SK-N-SH (cell line): Measurements from ENCODE around the gene KMT2E. TPM values are rescaled to one million over a fixed set of nuclear protein-coding genes. Genes with fewer than 3 reads are reported as not detected.

Experiments
- CTCF ChIA-PET: fragments of 300-600, 350-600 bp; formaldehyde crosslinking; extraction: SDS; loops from one replicate; lab custom pipeline; 2021; lab: Yijun Ruan, JAX
- POLR2A ChIA-PET: fragments of 350-600 bp; sonication (Branson Sonifier 250); formaldehyde crosslinking; extraction: SDS; loops from one replicate; lab custom pipeline; 2020; ENCODE audit warnings: antibody characterized with exemption, inconsistent platforms; lab: Yijun Ruan, JAX
- DNase-seq: peaks from one replicate; pipeline ENCODE4 v3.0.0; 2012
- H2AFZ ChIP-seq: fragments of 200-600 bp; sonication (generic); 2 replicates; pipeline ENCODE4 v1.8.1; 2016; ENCODE audit warnings: antibody characterized with exemption, mild to moderate bottlenecking, low read depth
- H3F3A ChIP-seq: fragments of 200-600 bp; sonication (generic); replicated peaks from 2 replicates; pipeline ENCODE3; 2016; ENCODE audit warnings: antibody characterized with exemption, mild to moderate bottlenecking; ENCODE audit not compliant: insufficient read depth
- H3K27ac ChIP-seq, 2 experiments: fragments of 200-500 bp in 1 of 2; fragments of 200-600 bp in 1 of 2; sonication (Bioruptor generic) in 1 of 2; sonication (generic), shearing (Covaris generic) in 1 of 2; 2 replicates each; pipeline versions ENCODE4 v1.5.1 to v1.6.1; 2014 to 2016; ENCODE audit warnings: low read depth in 2 of 2, inconsistent platforms in 1 of 2, low read length in 1 of 2, mild to moderate bottlenecking in 1 of 2, mixed read lengths in 1 of 2
- H3K27me3 ChIP-seq: fragments of 200-600 bp; sonication (generic), shearing (Covaris generic); 2 replicates; pipeline ENCODE4 v1.6.1; 2016; ENCODE audit warnings: mixed run types; ENCODE audit not compliant: insufficient read depth
- H3K36me3 ChIP-seq, 2 experiments: fragments of 200-500 bp in 1 of 2; fragments of 200-600 bp in 1 of 2; sonication (Bioruptor generic) in 1 of 2; sonication (generic) in 1 of 2; replicated peaks in 1 of 2; 2 replicates each; pipeline versions ENCODE3 to v1.5.1; 2014 to 2016; ENCODE audit warnings: low read length in 1 of 2, mild to moderate bottlenecking in 1 of 2; ENCODE audit not compliant: insufficient read depth in 2 of 2, control insufficient read depth in 1 of 2
- H3K4me1 ChIP-seq, 2 experiments: fragments of 200-500 bp in 1 of 2; fragments of 200-600 bp in 1 of 2; sonication (Bioruptor generic) in 1 of 2; sonication (generic), shearing (Covaris generic) in 1 of 2; 2 replicates each; pipeline versions ENCODE4 v1.5.1 to v1.6.1; 2014 to 2016; ENCODE audit warnings: low read depth in 1 of 2, low read length in 1 of 2, mixed run types in 1 of 2; ENCODE audit not compliant: insufficient read depth in 2 of 2, control insufficient read depth in 1 of 2
- H3K4me2 ChIP-seq: fragments of 200-600 bp; sonication (generic), shearing (Covaris generic); 2 replicates; pipeline ENCODE4 v1.6.1; 2017; ENCODE audit warnings: mixed run types
- H3K4me3 ChIP-seq, 2 experiments: fragments of 200-500 bp in 1 of 2; fragments of 200-600 bp in 1 of 2; sonication (Bioruptor generic) in 1 of 2; sonication (generic), shearing (Covaris generic) in 1 of 2; 2 replicates each; pipeline versions ENCODE4 v1.5.1 to v1.8.1; 2014 to 2016; ENCODE audit warnings: low read depth in 2 of 2, inconsistent platforms in 1 of 2, low read length in 1 of 2, mild to moderate bottlenecking in 1 of 2, mixed read lengths in 1 of 2, moderate library complexity in 1 of 2
- H3K79me2 ChIP-seq: fragments of 200-600 bp; sonication (generic); 2 replicates; pipeline ENCODE4 v1.8.1; 2017; ENCODE audit warnings: mild to moderate bottlenecking; ENCODE audit not compliant: insufficient read depth
- H3K9ac ChIP-seq: fragments of 200-600 bp; sonication (generic); 2 replicates; pipeline ENCODE4 v1.6.1; 2017; ENCODE audit warnings: mixed run types
- H3K9me2 ChIP-seq: fragments of 200-600 bp; sonication (generic); 2 replicates; pipeline ENCODE4 v1.6.1; 2017; ENCODE audit warnings: mixed run types
- H3K9me3 ChIP-seq: fragments of 200-600 bp; sonication (generic); 2 replicates; pipeline ENCODE4 v1.6.1; 2017; ENCODE audit warnings: mixed run types, mild to moderate bottlenecking, moderate library complexity
- H4K20me1 ChIP-seq: fragments of 200-600 bp; sonication (generic); 2 replicates; pipeline ENCODE4 v1.6.1; 2017; ENCODE audit warnings: mild to moderate bottlenecking, mixed run types; ENCODE audit not compliant: insufficient read depth
- CHD2 ChIP-seq: fragments of 150-350 bp; IDR thresholded peaks from 2 replicates; pipeline ENCODE4 v1.6.1; 2018; ENCODE audit warnings: low read length; ENCODE audit not compliant: partially characterized antibody
- CTCF ChIP-seq: fragments of 200-600 bp; sonication (generic); IDR thresholded peaks from 2 replicates; pipeline ENCODE4 v1.6.1; 2017; ENCODE audit warnings: antibody characterized with exemption, mild to moderate bottlenecking, moderate library complexity
- ELF1 ChIP-seq: IDR thresholded peaks from 2 replicates; pipeline ENCODE4 v1.4.0; 2012
- FOXJ3 ChIP-seq: sonication (generic); formaldehyde crosslinking; IDR thresholded peaks from 2 replicates; pipeline ENCODE4 v1.5.1; 2020; ENCODE audit warnings: mild to moderate bottlenecking, missing genetic modification reagents
- FOXM1 ChIP-seq: IDR thresholded peaks from 2 replicates; pipeline ENCODE4 v1.4.0; 2012; ENCODE audit warnings: low read depth, mild to moderate bottlenecking
- GABPA ChIP-seq: IDR thresholded peaks from 2 replicates; pipeline ENCODE4 v1.4.0; 2012; ENCODE audit warnings: low read depth, mild to moderate bottlenecking
- MAX ChIP-seq: IDR thresholded peaks from 2 replicates; pipeline ENCODE4 v1.4.0; 2012; ENCODE audit warnings: low read depth
- MXI1 ChIP-seq: IDR thresholded peaks from 2 replicates; pipeline ENCODE4 v1.6.1; 2012; ENCODE audit warnings: mild to moderate bottlenecking, low read depth, low read length, improper control_type of control experiment
- PBX3 ChIP-seq: IDR thresholded peaks from 2 replicates; pipeline ENCODE4; 2012
- RAD21 ChIP-seq: IDR thresholded peaks from 2 replicates; pipeline ENCODE4 v1.6.1; 2012; ENCODE audit warnings: mild to moderate bottlenecking, low read length
- RCOR1 ChIP-seq: fragments of 150-350 bp; IDR thresholded peaks from 2 replicates; pipeline ENCODE4 v1.6.1; 2017; ENCODE audit warnings: antibody characterized with exemption, low read length
- RFX5 ChIP-seq: IDR thresholded peaks from 2 replicates; pipeline ENCODE4 v1.6.1; 2012; ENCODE audit warnings: mild to moderate bottlenecking, improper control_type of control experiment, low read length
- RXRA ChIP-seq: IDR thresholded peaks from 2 replicates; pipeline ENCODE4 v1.4.0; 2012; ENCODE audit warnings: low read depth, mild to moderate bottlenecking, borderline replicate concordance
- SIN3A ChIP-seq: IDR thresholded peaks from 2 replicates; pipeline ENCODE4 v1.6.1; 2012; ENCODE audit warnings: low read depth, mild to moderate bottlenecking, low read length, moderate library complexity, borderline replicate concordance
- TAF1 ChIP-seq: IDR thresholded peaks from 2 replicates; pipeline ENCODE4 v1.6.1; 2012; ENCODE audit warnings: low read depth, mild to moderate bottlenecking, low read length, moderate library complexity, borderline replicate concordance
- TCF12 ChIP-seq: IDR thresholded peaks from 2 replicates; pipeline ENCODE4 v1.4.0; 2012
- YY1 ChIP-seq: IDR thresholded peaks from 2 replicates; pipeline ENCODE4 v1.4.0; 2012; ENCODE audit warnings: low read depth, mild to moderate bottlenecking
- WGBS: methylation state at CpG from one replicate; pipeline ENCODE4 v1.1.6; 2017; ENCODE audit warnings: low lambda C conversion rate; 5-methylcytosine and 5-hydroxymethylcytosine counted together
- polyA plus RNA-seq, 3 experiments: library from polyadenylated mRNA; depleted of rRNA; stranded (reverse); fragments of >200 nt; gene quantifications; 2 replicates each; pipeline ENCODE4 v1.2.3, GENCODE V29; 2012
- TF ChIP-seq, protein P1 (sequence below): IDR thresholded peaks from 2 replicates; pipeline ENCODE4 v1.4.0; 2012; ENCODE audit warnings: low read depth, borderline replicate concordance
- TF ChIP-seq, protein P2 (sequence below): IDR thresholded peaks from 2 replicates; pipeline ENCODE4 v1.4.0; 2012; ENCODE audit warnings: low read depth, borderline replicate concordance
- TF ChIP-seq, protein P3 (sequence below): fragments of 150-350 bp; IDR thresholded peaks from 2 replicates; pipeline ENCODE4 v1.6.1; 2017; ENCODE audit warnings: antibody characterized with exemption, low read length, low read depth, borderline replicate concordance

Gene KMT2E
- polyA plus RNA-seq, 1 of the 3 experiments (the other 2 are of a cell fraction), result 6.4 TPM

- Histone ChIP-seq H3K9ac (peak overlapping the region; percentile 99), H3F3A (peaks cover 7% of the 10 kb centered on the region), H2AFZ (peak overlapping the region; percentile 11), H4K20me1 (peaks cover 47% of the 10 kb centered on the region), H3K4me1 (peaks cover 14 to 39% of the 10 kb centered on the region in 2 experiments; a peak in 3 of 4 replicates), H3K27ac (peak overlapping the region; percentile 99 to 100), H3K9me2 (no peaks in the 10 kb centered on the region), H3K9me3 (no peaks in the 10 kb centered on the region), H3K79me2 (peaks cover 69% of the 10 kb centered on the region), H3K36me3 (peaks cover 0 to 7% of the 10 kb centered on the region in 2 experiments), H3K27me3 (no peaks in the 10 kb centered on the region), H3K4me2 (peak overlapping the region; percentile 86), H3K4me3 (peak overlapping the region; percentile 79 to 100)
- WGBS, result 3% methylated on average over 10 of the region's 10 CpGs
- CTCF ChIA-PET, result interaction anchor here (1.0 to 5.8 kb wide), 7 partner anchors 9 to 94 kb away, joined by 3 to 70 read pairs (median 5); no protein-coding TSS in a partner anchor
- DNase-seq, result peak; percentile 66
- POLR2A ChIA-PET, result interaction anchor here (0.9 to 5.2 kb wide), 3 partner anchors 32 to 1096 kb away, joined by 3 to 68 read pairs (median 3); partner anchors contain the start of gene SYPL1
- TF ChIP-seq RCOR1 (no peak), TCF12 (no peak), PBX3 (no peak), TAF1 (peak; percentile 70), FOXJ3 (peak; percentile 56; the same call in 1 of the 2 replicates), CTCF (no peak), MXI1 (peak; percentile 91), FOXM1 (no peak), YY1 (peak; percentile 89), RAD21 (no peak), RFX5 (no peak), ELF1 (no peak), GABPA (no peak), MAX (no peak), CHD2 (peak; percentile 32), RXRA (no peak), SIN3A (peak; percentile 78; the same call in 1 of the 2 replicates)
- TF ChIP-seq, protein P1, sequence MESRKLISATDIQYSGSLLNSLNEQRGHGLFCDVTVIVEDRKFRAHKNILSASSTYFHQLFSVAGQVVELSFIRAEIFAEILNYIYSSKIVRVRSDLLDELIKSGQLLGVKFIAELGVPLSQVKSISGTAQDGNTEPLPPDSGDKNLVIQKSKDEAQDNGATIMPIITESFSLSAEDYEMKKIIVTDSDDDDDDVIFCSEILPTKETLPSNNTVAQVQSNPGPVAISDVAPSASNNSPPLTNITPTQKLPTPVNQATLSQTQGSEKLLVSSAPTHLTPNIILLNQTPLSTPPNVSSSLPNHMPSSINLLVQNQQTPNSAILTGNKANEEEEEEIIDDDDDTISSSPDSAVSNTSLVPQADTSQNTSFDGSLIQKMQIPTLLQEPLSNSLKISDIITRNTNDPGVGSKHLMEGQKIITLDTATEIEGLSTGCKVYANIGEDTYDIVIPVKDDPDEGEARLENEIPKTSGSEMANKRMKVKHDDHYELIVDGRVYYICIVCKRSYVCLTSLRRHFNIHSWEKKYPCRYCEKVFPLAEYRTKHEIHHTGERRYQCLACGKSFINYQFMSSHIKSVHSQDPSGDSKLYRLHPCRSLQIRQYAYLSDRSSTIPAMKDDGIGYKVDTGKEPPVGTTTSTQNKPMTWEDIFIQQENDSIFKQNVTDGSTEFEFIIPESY, result no peak
- TF ChIP-seq, protein P2, sequence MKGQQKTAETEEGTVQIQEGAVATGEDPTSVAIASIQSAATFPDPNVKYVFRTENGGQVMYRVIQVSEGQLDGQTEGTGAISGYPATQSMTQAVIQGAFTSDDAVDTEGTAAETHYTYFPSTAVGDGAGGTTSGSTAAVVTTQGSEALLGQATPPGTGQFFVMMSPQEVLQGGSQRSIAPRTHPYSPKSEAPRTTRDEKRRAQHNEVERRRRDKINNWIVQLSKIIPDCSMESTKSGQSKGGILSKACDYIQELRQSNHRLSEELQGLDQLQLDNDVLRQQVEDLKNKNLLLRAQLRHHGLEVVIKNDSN, result no peak
- TF ChIP-seq, protein P3, sequence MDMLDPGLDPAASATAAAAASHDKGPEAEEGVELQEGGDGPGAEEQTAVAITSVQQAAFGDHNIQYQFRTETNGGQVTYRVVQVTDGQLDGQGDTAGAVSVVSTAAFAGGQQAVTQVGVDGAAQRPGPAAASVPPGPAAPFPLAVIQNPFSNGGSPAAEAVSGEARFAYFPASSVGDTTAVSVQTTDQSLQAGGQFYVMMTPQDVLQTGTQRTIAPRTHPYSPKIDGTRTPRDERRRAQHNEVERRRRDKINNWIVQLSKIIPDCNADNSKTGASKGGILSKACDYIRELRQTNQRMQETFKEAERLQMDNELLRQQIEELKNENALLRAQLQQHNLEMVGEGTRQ, result no peak
These were observed 1.5 kb downstream of the KMT2E start for GRCh38 chr7:105015390-105015965.
